HG03565 (cell line): ENCODE measurements around the gene MAP2K7.
A peak's percentile ranks its signal among the peaks of the same experiment; 100 is the strongest.
"Not testable (repeated sequence)": the region's sequence is repeated elsewhere in the genome, so short reads cannot be mapped to it uniquely, and the experiment has no call there.

Experiments used
- ATAC-seq: cut with Tn5 transposase; IDR thresholded peaks from one replicate; pipeline ENCODE4 v1.9.1; 2021; ENCODE audit warnings: mild to moderate bottlenecking, moderate library complexity; ENCODE audit not compliant: unreplicated experiment

MAP2K7 gene

DNA sequence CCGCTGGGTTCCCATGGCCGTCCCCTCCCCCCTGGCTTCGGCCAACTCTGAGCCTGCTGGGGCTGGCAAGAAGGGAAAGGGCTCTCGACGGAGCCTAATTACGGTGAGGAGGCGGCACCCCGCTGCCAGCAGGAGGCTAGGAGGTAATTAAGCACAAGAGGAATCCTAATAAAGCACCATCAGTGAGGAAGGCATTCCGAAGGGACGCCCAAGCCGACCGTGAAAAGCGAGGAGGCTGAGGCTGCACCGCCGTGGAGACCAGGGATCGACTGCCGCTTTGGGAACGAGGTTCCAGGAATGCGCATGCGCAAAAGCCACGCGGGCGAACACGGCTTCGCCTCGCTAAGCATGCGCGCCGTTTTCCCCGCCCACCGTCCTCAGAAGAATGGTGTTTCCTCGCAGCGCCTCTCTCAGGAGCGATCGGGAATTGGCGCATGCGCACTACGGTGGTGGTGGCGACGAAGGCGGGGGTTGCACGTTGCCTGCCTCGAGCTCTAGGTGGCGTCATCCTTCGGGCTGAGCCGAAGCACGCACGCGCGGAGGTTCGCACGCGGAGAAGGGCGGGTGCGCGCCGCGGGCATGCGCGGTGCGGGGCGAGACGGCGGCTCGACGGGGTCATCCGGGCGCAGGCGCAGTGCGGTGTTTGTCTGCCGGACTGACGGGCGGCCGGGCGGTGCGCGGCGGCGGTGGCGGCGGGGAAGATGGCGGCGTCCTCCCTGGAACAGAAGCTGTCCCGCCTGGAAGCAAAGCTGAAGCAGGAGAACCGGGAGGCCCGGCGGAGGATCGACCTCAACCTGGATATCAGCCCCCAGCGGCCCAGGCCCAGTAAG is at the start of gene MAP2K7:
TSS of gene MAP2K7 (plus strand) at position 634 of the 830 bp plus-strand sequence. CDS start at position 702, 68 bp downstream.
- peak; percentile 89 for ATAC-seq

DNA sequence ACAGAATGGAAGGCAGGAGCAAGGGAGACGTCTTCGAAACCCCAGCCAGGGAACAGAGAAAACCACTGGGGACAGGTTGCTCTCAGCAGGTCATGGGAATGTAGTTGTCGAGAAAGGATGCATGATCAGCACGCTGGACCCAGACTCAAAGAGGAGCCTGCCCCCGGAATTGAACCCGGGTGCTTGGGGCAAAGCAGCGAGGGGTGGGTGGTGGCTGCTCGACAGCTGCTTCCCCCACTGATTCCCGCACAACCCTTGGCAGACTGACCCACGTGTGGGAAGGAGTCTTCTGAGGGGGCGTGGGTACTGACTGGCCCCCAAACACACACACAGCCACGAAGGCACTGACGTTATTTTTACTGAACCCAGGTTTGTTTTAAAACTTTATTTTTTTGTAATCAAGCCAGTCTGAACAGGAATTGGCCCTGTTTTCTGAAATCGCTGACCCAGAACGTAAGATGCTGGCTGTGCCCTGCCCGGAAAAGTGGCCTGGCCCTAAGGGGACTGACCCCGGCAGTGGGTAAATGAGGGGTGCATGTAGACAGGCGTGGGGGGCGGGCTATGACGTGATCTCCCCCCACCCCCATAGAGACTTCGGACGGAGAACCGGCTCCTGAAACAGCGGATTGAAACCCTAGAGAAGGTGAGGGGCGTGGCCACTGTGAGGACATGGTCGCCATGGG is 48.1 kb upstream of the MAP2K7 start:
- ATAC-seq: no peak

DNA sequence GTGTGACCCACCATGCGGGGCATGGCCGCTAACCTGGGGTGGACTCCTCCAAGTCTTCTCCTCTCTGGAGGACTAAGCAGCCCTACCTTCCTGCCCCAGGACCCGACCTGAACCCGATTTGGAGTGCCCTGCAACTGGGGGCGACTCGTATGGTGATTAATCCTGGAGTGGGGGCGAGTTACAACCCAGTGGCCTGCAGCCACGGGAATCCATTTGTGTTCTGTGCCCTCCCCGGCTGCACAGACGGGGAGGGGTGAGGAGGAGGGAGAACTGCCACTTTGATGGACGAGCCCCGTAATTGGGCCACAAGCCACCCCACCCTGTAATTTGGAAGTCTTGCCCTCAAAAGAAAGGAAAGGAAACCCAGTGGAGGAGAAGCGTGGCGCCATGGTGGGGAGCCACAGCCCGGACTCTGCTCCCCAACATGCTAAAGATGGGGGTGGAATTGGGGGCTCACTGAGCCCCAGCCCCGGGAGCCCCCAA is 47.5 kb upstream of the MAP2K7 start:
- no peak for ATAC-seq

- no peak for ATAC-seq
These were observed 46.7 kb upstream of the MAP2K7 start for GRCh38 chr19:7856679-7857663.

DNA sequence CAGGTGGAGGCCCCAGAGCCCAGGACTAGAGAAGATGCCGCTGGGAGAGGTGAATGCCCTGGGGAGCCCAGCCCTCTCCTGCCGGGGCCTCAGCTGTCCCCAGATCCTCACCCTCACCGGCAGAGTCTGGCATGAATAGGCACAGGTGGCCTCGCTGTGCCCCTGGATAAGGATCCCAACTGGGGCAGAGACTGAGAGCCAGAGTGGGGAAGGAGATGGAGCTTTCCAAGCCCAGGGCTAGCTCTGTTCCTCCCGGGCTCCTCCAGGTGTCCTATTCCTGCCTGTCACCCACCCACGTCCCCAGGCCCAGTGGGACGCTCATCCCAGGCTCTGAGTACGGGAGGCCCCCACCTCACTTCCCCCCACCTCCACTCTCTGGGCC is 46.0 kb upstream of the MAP2K7 start:
- no peak for ATAC-seq

GRCh38 chr19:7858109-7858770 is 45.4 kb upstream of the MAP2K7 start:
- ATAC-seq: no peak

- ATAC-seq: not testable (repeated sequence)
These were observed 44.6 kb upstream of the MAP2K7 start for GRCh38 chr19:7859087-7859486.

- no peak for ATAC-seq
These were observed 43.6 kb upstream of the MAP2K7 start for GRCh38 chr19:7859831-7860713.

DNA sequence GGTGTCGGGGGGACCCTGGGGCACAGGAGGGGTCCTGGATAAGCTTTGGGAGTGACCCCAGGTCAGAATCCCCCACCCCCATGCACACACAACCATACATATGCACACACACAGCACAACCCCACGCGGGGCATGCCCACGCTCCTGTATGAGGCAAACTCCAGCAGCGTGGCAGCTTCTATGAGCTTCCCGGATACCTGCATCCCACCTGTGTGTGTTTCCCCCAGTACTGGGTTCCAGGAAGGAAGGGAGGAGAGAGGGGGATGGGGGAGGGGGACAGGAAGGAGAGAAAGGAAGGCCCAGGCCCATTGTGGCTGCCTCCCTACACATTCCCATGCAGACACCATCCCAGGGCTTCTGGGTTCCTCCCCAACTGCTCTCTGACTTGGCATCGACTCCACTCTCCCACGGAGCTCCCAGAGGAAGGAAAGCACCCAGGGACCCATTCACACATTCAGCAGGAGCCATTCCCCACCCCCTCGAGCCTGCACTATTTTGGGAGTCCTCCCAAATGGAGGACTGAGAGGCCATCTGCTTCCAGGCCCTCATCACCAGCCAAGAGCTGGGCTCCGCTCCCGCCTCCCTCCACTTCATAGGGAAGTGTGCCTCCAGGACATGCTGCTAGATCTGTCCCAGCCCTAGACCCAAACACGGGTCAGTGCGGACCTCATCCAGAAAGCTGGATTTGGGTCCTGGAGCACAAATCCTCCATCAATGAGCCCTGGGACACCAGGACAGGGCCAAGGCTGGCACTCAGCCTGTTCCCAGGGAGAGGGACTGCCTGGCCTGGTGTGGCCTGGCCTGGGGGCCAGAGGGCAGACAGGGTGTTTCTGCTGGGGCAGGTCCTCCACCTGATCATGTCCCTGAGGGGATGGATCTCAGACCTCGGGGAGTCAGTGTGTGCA is 42.7 kb upstream of the MAP2K7 start:
- ATAC-seq: no peak

GRCh38 chr19:7861619-7862412 is 41.9 kb upstream of the MAP2K7 start:
- ATAC-seq: no peak

DNA sequence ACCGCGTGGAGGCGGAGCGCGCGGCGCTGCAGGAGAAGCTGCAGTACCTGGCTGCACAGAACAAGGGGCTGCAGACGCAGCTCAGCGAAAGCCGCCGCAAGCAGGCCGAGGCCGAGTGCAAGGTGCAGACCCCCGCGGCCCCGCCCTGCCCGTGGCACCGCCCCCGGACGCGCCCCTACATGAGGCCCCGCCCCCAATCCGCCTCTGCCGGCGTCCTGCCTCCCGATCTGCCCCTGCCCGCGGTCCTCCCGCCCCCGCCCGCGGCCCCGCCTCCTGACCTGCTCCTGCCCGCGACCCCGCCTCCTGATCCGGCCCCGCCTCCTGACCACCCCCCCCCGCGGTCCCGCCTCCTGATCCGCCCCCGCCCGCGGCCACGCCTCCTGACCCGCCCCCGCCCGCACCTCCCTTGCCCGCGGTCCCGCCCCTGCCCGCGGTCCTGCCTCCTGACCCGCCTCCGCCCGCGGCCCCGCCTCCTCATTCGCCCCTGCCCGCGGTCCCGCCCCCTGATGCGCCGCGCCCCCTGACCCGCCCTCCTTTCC is 41.2 kb upstream of the MAP2K7 start:
- ATAC-seq: no peak

DNA sequence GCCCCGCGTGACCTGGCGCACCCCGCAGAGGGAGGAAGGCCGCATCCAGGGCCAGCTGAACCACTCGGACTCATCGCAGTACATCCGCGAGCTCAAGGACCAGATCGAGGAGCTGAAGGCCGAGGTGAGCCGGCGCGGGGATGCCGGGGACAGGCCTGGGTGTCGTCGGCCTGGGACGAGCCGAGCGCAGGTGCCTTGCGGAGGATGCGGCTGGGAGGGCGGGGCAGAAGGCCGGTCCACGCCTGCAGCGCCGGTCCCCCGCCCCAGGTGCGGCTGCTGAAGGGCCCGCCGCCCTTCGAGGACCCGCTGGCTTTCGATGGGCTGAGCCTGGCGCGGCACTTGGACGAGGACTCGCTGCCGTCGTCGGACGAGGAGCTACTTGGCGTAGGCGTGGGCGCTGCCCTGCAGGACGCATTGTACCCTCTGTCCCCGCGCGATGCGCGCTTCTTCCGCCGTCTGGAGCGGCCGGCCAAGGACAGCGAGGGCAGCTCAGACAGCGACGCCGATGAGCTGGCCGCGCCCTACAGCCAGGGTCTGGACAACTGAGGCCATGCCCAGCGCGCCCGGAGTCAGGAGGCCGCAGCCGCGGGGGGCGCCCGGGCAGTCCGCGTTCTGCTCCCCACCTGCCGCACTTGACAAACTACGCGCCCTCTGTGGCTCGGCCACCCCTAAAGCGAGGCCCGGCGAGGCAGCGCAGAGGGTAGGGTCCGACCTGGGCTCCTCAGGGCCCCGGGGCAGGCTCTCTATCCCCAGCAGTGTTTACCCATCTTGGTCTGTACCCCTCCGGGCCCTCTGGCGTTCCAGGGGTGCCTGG is 40.3 kb upstream of the MAP2K7 start:
- ATAC-seq: no peak

GRCh38 chr19:7863971-7864689 is 39.5 kb upstream of the MAP2K7 start:
- ATAC-seq: no peak

DNA sequence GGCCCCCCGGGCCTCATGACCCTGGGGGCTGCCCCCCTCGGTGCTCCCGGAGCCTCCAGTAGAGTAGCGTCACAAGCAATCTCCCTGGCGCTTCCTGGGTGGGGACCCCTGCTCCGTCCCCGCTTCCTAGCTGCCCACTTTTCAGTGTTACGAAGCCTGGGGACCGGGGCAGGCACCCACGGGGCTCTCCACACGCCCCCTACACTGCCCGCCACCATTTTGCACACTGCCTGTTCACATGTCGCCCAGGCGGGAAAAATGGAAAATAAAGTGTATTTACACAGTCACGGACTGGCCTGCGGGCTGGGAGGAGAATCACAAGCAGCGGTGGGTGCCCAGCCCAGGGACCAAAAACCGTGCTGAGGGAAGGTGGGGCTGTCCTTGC is 39.0 kb upstream of the MAP2K7 start:
- no peak for ATAC-seq

- no peak for ATAC-seq
These were observed 38.3 kb upstream of the MAP2K7 start for GRCh38 chr19:7865262-7865911.
